ENCODE measurements around the gene SLC7A8.
A peak's percentile ranks its signal among the peaks of the same experiment; 100 is the strongest.

The SLC7A8 gene

DNA sequence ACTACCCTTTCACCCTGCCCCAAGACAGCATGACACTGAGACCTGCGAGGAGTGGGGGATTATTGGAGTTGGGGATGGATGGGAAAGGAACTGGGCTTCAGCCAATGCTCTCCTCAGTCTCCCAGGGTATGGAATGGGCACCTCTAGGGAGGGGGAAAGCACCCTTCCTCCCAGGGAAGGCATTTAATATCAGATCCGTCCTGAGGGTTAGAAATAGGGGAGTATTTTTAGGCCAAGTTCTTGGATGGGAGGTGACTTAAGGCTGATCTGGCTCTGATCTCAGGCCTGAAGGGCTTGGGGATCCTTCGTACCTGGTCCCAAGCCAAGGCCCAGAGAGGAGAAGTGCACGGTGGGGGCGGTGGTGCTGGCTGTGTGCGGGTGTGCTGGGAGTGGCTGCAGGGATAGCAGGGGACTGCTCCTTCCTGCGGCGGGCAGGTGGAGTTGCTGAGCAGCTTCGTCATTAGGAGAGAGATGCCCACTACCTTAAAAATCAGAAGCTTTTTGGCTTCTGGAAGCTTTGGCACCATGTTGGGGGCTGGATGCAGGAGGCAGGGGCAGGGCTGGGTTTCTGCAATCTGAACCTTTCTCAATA lies 57.4 kb downstream of the SLC7A8 start:
- TF ChIP-seq EP300 (IDR thresholded peaks at IDR 0.05; ENCODE audit: borderline replicate concordance) (no peak), CEBPB (IDR thresholded peaks at IDR 0.05) (no peak), TEAD4 (IDR thresholded peaks at IDR 0.05) (no peak), RAD21 (IDR thresholded peaks at IDR 0.05; ENCODE audit: low read depth) (no peak), EGR1 (IDR thresholded peaks at IDR 0.05) (no peak), TCF12 (IDR thresholded peaks at IDR 0.05; ENCODE audit: low read depth) (no peak), FOXM1 (IDR thresholded peaks at IDR 0.05; ENCODE audit: borderline replicate concordance, low read depth) (no peak), YY1 (IDR thresholded peaks at IDR 0.05; ENCODE audit: low read depth) (no peak), ZBTB7A (IDR thresholded peaks at IDR 0.05; ENCODE audit: low read depth) (no peak), TAF1 (IDR thresholded peaks at IDR 0.05; ENCODE audit: low read depth) (no peak), CREB1 (IDR thresholded peaks at IDR 0.05; ENCODE audit: low read depth) (no peak), NFIC (IDR thresholded peaks at IDR 0.05) (no peak)
- TF ChIP-seq, protein P1, sequence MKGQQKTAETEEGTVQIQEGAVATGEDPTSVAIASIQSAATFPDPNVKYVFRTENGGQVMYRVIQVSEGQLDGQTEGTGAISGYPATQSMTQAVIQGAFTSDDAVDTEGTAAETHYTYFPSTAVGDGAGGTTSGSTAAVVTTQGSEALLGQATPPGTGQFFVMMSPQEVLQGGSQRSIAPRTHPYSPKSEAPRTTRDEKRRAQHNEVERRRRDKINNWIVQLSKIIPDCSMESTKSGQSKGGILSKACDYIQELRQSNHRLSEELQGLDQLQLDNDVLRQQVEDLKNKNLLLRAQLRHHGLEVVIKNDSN (IDR thresholded peaks at IDR 0.05) = no peak
- TF ChIP-seq, protein P2, sequence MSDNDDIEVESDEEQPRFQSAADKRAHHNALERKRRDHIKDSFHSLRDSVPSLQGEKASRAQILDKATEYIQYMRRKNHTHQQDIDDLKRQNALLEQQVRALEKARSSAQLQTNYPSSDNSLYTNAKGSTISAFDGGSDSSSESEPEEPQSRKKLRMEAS (IDR thresholded peaks at IDR 0.05) = no peak
- TF ChIP-seq, protein P3, sequence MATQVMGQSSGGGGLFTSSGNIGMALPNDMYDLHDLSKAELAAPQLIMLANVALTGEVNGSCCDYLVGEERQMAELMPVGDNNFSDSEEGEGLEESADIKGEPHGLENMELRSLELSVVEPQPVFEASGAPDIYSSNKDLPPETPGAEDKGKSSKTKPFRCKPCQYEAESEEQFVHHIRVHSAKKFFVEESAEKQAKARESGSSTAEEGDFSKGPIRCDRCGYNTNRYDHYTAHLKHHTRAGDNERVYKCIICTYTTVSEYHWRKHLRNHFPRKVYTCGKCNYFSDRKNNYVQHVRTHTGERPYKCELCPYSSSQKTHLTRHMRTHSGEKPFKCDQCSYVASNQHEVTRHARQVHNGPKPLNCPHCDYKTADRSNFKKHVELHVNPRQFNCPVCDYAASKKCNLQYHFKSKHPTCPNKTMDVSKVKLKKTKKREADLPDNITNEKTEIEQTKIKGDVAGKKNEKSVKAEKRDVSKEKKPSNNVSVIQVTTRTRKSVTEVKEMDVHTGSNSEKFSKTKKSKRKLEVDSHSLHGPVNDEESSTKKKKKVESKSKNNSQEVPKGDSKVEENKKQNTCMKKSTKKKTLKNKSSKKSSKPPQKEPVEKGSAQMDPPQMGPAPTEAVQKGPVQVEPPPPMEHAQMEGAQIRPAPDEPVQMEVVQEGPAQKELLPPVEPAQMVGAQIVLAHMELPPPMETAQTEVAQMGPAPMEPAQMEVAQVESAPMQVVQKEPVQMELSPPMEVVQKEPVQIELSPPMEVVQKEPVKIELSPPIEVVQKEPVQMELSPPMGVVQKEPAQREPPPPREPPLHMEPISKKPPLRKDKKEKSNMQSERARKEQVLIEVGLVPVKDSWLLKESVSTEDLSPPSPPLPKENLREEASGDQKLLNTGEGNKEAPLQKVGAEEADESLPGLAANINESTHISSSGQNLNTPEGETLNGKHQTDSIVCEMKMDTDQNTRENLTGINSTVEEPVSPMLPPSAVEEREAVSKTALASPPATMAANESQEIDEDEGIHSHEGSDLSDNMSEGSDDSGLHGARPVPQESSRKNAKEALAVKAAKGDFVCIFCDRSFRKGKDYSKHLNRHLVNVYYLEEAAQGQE (IDR thresholded peaks at IDR 0.05; ENCODE audit: low read depth) = no peak

- TF ChIP-seq NFIC (IDR thresholded peaks at IDR 0.05) (no peak), TAF1 (IDR thresholded peaks at IDR 0.05; ENCODE audit: low read depth) (no peak), EGR1 (IDR thresholded peaks at IDR 0.05) (no peak), TCF12 (IDR thresholded peaks at IDR 0.05; ENCODE audit: low read depth) (no peak), CEBPB (IDR thresholded peaks at IDR 0.05) (no peak), YY1 (IDR thresholded peaks at IDR 0.05; ENCODE audit: low read depth) (no peak), TEAD4 (IDR thresholded peaks at IDR 0.05) (no peak), ZBTB7A (IDR thresholded peaks at IDR 0.05; ENCODE audit: low read depth) (no peak), RAD21 (IDR thresholded peaks at IDR 0.05; ENCODE audit: low read depth) (no peak), FOXM1 (IDR thresholded peaks at IDR 0.05; ENCODE audit: borderline replicate concordance, low read depth) (no peak), EP300 (IDR thresholded peaks at IDR 0.05; ENCODE audit: borderline replicate concordance) (no peak), CREB1 (IDR thresholded peaks at IDR 0.05; ENCODE audit: low read depth) (no peak)
- TF ChIP-seq, protein P3 (IDR thresholded peaks at IDR 0.05; ENCODE audit: low read depth) = no peak
- TF ChIP-seq, protein P2 (IDR thresholded peaks at IDR 0.05) = no peak
- TF ChIP-seq, protein P1 (IDR thresholded peaks at IDR 0.05) = no peak
Observed at GRCh38 chr14:23125011-23125410, 58.4 kb downstream of the SLC7A8 start.

DNA sequence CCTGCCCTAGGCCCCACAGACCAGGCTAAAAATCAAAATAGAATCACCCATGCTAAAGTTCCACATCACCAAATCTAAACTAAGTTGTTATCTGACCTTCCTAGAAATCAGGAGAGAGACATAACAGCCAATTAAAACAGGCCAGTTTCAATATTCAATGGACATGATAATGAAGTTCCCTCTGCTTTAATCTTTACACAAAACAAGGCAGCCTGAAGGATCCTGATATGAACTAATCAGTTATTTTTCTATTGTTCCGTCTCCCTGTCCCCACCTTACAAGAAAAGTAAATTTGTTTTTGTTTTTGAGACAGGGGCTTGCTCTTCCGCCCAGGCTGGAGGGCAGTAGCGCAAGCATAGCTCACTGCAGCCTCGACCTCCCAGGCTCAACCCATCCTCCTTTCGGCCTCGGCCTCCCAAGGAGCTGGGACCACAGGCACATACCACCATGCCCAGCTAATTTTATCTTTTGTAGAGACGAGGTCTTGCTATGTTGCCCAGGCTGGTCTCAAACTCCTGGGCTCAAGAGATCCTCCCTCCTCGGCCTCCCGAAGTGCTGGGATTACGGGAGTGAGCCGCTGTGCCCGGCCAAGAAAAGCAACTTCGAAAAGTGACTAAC lies 59.0 kb downstream of the SLC7A8 start:
- TF ChIP-seq CREB1 (IDR thresholded peaks at IDR 0.05; ENCODE audit: low read depth) (no peak), TEAD4 (IDR thresholded peaks at IDR 0.05) (no peak), EGR1 (IDR thresholded peaks at IDR 0.05) (no peak), EP300 (IDR thresholded peaks at IDR 0.05; ENCODE audit: borderline replicate concordance) (no peak), FOXM1 (IDR thresholded peaks at IDR 0.05; ENCODE audit: borderline replicate concordance, low read depth) (no peak), TAF1 (IDR thresholded peaks at IDR 0.05; ENCODE audit: low read depth) (no peak), TCF12 (IDR thresholded peaks at IDR 0.05; ENCODE audit: low read depth) (no peak), CEBPB (IDR thresholded peaks at IDR 0.05) (no peak), ZBTB7A (IDR thresholded peaks at IDR 0.05; ENCODE audit: low read depth) (no peak)
- TF ChIP-seq, protein P2 (IDR thresholded peaks at IDR 0.05) = no peak
- TF ChIP-seq, protein P1 (IDR thresholded peaks at IDR 0.05) = no peak

- TF ChIP-seq YY1 (IDR thresholded peaks at IDR 0.05; ENCODE audit: low read depth) = no peak
- peak; percentile 40; the same call in 1 of the 2 replicates for TF ChIP-seq NFIC (IDR thresholded peaks at IDR 0.05)
Observed at GRCh38 chr14:23123419-23123818, 60.0 kb downstream of the SLC7A8 start.

DNA sequence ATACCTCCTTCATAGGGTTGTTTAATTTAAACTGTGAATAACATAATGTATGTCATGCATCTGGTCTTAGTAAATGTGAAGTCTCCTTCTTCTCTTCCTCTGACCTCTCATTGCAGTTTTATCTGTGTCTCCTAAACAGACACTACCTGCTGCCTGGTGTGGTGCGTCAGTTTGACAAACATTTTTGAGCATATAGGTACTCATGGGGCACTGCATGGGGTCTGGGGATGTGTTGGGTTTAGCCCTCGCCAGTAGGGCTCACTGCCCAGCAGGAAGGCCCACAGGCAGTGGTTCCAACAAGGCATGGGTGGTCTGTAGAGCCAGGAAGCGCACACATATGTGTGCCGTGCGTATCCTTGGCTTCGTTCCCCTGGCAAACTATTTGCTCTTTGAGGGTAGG lies 61.4 kb downstream of the SLC7A8 start:
- TF ChIP-seq ZBTB7A (IDR thresholded peaks at IDR 0.05; ENCODE audit: low read depth) = no peak
- no peak for TF ChIP-seq NFIC (IDR thresholded peaks at IDR 0.05)
- TF ChIP-seq FOXM1 (IDR thresholded peaks at IDR 0.05; ENCODE audit: borderline replicate concordance, low read depth) = no peak
- TF ChIP-seq TCF12 (IDR thresholded peaks at IDR 0.05; ENCODE audit: low read depth) = no peak
- TF ChIP-seq EGR1 (IDR thresholded peaks at IDR 0.05) = no peak
- TF ChIP-seq, protein P2 (IDR thresholded peaks at IDR 0.05) = no peak
- TF ChIP-seq RAD21 (IDR thresholded peaks at IDR 0.05; ENCODE audit: low read depth) = no peak
- no peak for TF ChIP-seq CREB1 (IDR thresholded peaks at IDR 0.05; ENCODE audit: low read depth)
- no peak for TF ChIP-seq EP300 (IDR thresholded peaks at IDR 0.05; ENCODE audit: borderline replicate concordance)
- TF ChIP-seq CEBPB (IDR thresholded peaks at IDR 0.05) = no peak

All from Ishikawa (cell line).